K562 (cell line): ENCODE results near the gene FES. TPM values are rescaled to one million over a fixed set of nuclear protein-coding genes. Genes with fewer than 3 reads are reported as not detected.

Experiments used
- CHD4 ChIP-seq: fragments of 200-600 bp; sonication (generic); IDR thresholded peaks from 3 replicates; pipeline ENCODE4 v1.6.1; 2012; ENCODE audit warnings: low read depth, mild to moderate bottlenecking, mixed read lengths, low read length, inconsistent platforms; ENCODE audit not compliant: insufficient read depth, insufficient replicate concordance, poor library complexity, severe bottlenecking
- COPS2 ChIP-seq: fragments of 450-650 bp; conservative IDR thresholded peaks from 2 replicates; pipeline ENCODE4 v1.6.1; 2016; ENCODE audit warnings: mild to moderate bottlenecking, moderate library complexity
- HMGN3 ChIP-seq: IDR thresholded peaks from 2 replicates; pipeline ENCODE4 v1.6.1; 2011; ENCODE audit warnings: borderline replicate concordance, low read depth, mild to moderate bottlenecking, mixed read lengths, low read length; ENCODE audit not compliant: insufficient read length; ENCODE audit errors: extremely low read depth
- MAFF ChIP-seq: IDR thresholded peaks from 2 replicates; pipeline ENCODE4 v1.6.1; 2012; ENCODE audit warnings: low read length, improper control_type of control experiment
- MCM2 ChIP-seq: fragments of 450-650 bp; IDR thresholded peaks from 2 replicates; pipeline ENCODE4 v1.6.1; 2017; ENCODE audit warnings: low read depth, mild to moderate bottlenecking
- MEF2A ChIP-seq: IDR thresholded peaks from 2 replicates; pipeline ENCODE4 v1.6.1; 2011; ENCODE audit warnings: low read depth, mild to moderate bottlenecking, low read length, moderate library complexity; ENCODE audit not compliant: control insufficient read depth
- MXI1 ChIP-seq: IDR thresholded peaks from 2 replicates; pipeline ENCODE4 v1.6.1; 2011; ENCODE audit warnings: low read depth, mild to moderate bottlenecking, improper control_type of control experiment, low read length
- NFE2L1 ChIP-seq: fragments of 450-650 bp; IDR thresholded peaks from 2 replicates; pipeline ENCODE4 v1.6.1; 2016; ENCODE audit warnings: missing genetic modification characterization, low read depth, mild to moderate bottlenecking, missing compliant biosample characterization, moderate library complexity, borderline replicate concordance
- POLR2B ChIP-seq: fragments of 450-650 bp; IDR thresholded peaks from 2 replicates; pipeline ENCODE4 v1.6.1; 2018; ENCODE audit warnings: low read depth; ENCODE audit not compliant: partially characterized antibody
- PTTG1 ChIP-seq: fragments of 450-650 bp; IDR thresholded peaks from 2 replicates; pipeline ENCODE4 v1.6.1; 2016; ENCODE audit warnings: low read depth, mild to moderate bottlenecking, missing genetic modification characterization, missing compliant biosample characterization
- TAF9B ChIP-seq: fragments of 450-650 bp; IDR thresholded peaks from 2 replicates; pipeline ENCODE4 v1.6.1; 2018; ENCODE audit warnings: mild to moderate bottlenecking; ENCODE audit not compliant: partially characterized antibody
- ZFP1 ChIP-seq: fragments of 450-650 bp; formaldehyde crosslinking; IDR thresholded peaks from 2 replicates; pipeline ENCODE4 v1.4.0; 2020; ENCODE audit warnings: mild to moderate bottlenecking, mixed read lengths
- polyA plus RNA-seq, 8 experiments: library from polyadenylated mRNA; depleted of rRNA in 4 of 8; stranded (reverse) in 5 of 8; unstranded in 3 of 8; fragments of >200 nt; fragmentation: Nextera tagmentation in 2 of 8; fragmentation: Illumina TruSeq in 1 of 8; extraction: Ambion mirVana in 2 of 8; extraction: Trizol in 1 of 8; gene quantifications; 2 replicates each; pipeline versions ENCODE4 v1.2.1 to v1.2.3, GENCODE V29; 2011 to 2014; ENCODE audit warnings: inconsistent platforms in 1 of 8, missing spikeins in 1 of 8
- total RNA-seq, 7 experiments: library from RNA; depleted of rRNA in 6 of 7; stranded (reverse); fragments of >200 nt in 6 of 7; fragmentation: Illumina TruSeq in 2 of 7; extraction: Trizol in 2 of 7; gene quantifications; 2 replicates each; pipeline versions ENCODE4 v1.2.1 to v1.2.3, GENCODE V29; 2011 to 2021; ENCODE audit warnings: low replicate concordance in 1 of 7
- TF ChIP-seq, protein P1 (sequence below): fragments of 450-650 bp; IDR thresholded peaks from 2 replicates; pipeline ENCODE4 v1.6.1; 2017; ENCODE audit warnings: antibody characterized with exemption
- TF ChIP-seq, protein P2 (sequence below): fragments of 450-650 bp; formaldehyde crosslinking; IDR thresholded peaks from 2 replicates; pipeline ENCODE4 v1.4.0; 2022; ENCODE audit warnings: mild to moderate bottlenecking, moderate library complexity
- TF ChIP-seq, protein P3 (sequence below): fragments of 250-450 bp; sonication (Bioruptor Pico); IDR thresholded peaks from 2 replicates; pipeline ENCODE4 v1.9.0; 2021; ENCODE audit warnings: mild to moderate bottlenecking, inconsistent platforms
- TF ChIP-seq, protein P4 (sequence below): fragments of 450-650 bp; IDR thresholded peaks from 2 replicates; pipeline ENCODE4 v1.6.1; 2014; ENCODE audit warnings: low read depth, mild to moderate bottlenecking, moderate library complexity, borderline replicate concordance
- TF ChIP-seq, protein P5 (sequence below), 2 experiments: fragments of 450-650 bp; IDR thresholded peaks; 2 replicates each; pipeline ENCODE4 v1.6.1; 2016

The FES gene
- total and polyA plus RNA-seq, 9 of the 15 experiments (the other 6 are each of a cell fraction or from before 2014, with no cell fraction given) = 0.38 to 2.6 (median 0.82) TPM

DNA sequence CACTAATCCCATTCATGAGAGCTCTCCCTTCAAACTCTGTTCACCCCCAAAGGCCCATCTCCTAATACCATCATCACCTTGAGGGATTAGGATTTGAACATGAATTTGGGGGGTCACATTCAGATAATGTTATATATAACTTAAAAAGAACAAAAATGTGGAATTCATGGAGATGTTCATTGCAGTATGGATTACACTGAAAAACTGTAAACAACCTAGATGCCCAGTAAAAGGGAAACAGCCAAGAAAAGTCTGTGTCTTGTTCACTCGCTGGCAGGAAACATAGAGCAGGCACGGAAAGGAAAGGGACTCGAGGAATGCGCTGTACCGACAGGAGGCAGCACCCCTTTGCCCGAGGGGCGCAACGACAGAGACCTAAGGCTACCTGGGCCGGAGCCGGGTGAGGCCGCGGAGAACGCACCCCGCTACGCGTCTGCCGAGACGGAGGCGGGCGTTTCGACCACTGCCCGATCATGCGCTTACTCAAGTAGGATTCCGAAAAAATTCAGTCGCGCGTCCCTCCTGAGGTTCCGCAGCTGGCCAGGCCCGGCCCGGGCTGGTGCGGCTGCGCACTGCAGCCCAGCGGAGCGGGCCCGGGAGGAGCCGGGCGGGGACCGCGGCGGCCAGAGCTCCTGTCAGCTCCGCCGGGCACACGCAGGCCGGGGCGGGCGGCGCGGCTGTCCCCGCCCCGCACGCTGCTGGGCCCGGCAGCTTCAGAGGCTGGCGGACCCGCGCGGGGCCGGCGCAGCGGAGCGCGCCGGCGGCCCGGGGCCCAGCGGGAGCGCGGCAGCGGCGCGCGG lies 17.9 kb downstream of the FES start (continued):
- TF ChIP-seq, protein P1, sequence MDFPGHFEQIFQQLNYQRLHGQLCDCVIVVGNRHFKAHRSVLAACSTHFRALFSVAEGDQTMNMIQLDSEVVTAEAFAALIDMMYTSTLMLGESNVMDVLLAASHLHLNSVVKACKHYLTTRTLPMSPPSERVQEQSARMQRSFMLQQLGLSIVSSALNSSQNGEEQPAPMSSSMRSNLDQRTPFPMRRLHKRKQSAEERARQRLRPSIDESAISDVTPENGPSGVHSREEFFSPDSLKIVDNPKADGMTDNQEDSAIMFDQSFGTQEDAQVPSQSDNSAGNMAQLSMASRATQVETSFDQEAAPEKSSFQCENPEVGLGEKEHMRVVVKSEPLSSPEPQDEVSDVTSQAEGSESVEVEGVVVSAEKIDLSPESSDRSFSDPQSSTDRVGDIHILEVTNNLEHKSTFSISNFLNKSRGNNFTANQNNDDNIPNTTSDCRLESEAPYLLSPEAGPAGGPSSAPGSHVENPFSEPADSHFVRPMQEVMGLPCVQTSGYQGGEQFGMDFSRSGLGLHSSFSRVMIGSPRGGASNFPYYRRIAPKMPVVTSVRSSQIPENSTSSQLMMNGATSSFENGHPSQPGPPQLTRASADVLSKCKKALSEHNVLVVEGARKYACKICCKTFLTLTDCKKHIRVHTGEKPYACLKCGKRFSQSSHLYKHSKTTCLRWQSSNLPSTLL = no peak
- TF ChIP-seq MCM2 = no peak
- no peak for TF ChIP-seq NFE2L1 (tag)
- peak; percentile 79 for TF ChIP-seq HMGN3
- TF ChIP-seq, protein P2, sequence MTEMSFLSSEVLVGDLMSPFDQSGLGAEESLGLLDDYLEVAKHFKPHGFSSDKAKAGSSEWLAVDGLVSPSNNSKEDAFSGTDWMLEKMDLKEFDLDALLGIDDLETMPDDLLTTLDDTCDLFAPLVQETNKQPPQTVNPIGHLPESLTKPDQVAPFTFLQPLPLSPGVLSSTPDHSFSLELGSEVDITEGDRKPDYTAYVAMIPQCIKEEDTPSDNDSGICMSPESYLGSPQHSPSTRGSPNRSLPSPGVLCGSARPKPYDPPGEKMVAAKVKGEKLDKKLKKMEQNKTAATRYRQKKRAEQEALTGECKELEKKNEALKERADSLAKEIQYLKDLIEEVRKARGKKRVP = no peak
- TF ChIP-seq CHD4 = no peak
- TF ChIP-seq MEF2A = no peak
- TF ChIP-seq, protein P3, sequence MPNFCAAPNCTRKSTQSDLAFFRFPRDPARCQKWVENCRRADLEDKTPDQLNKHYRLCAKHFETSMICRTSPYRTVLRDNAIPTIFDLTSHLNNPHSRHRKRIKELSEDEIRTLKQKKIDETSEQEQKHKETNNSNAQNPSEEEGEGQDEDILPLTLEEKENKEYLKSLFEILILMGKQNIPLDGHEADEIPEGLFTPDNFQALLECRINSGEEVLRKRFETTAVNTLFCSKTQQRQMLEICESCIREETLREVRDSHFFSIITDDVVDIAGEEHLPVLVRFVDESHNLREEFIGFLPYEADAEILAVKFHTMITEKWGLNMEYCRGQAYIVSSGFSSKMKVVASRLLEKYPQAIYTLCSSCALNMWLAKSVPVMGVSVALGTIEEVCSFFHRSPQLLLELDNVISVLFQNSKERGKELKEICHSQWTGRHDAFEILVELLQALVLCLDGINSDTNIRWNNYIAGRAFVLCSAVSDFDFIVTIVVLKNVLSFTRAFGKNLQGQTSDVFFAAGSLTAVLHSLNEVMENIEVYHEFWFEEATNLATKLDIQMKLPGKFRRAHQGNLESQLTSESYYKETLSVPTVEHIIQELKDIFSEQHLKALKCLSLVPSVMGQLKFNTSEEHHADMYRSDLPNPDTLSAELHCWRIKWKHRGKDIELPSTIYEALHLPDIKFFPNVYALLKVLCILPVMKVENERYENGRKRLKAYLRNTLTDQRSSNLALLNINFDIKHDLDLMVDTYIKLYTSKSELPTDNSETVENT (CRISPR knock-in tag) = peak; percentile 77
- TF ChIP-seq ZFP1 (CRISPR knock-in tag) = no peak
- TF ChIP-seq PTTG1 (tag) = no peak
- no peak for TF ChIP-seq POLR2B
- TF ChIP-seq TAF9B = no peak
- TF ChIP-seq, protein P4, sequence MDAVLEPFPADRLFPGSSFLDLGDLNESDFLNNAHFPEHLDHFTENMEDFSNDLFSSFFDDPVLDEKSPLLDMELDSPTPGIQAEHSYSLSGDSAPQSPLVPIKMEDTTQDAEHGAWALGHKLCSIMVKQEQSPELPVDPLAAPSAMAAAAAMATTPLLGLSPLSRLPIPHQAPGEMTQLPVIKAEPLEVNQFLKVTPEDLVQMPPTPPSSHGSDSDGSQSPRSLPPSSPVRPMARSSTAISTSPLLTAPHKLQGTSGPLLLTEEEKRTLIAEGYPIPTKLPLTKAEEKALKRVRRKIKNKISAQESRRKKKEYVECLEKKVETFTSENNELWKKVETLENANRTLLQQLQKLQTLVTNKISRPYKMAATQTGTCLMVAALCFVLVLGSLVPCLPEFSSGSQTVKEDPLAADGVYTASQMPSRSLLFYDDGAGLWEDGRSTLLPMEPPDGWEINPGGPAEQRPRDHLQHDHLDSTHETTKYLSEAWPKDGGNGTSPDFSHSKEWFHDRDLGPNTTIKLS = no peak
- TF ChIP-seq, protein P5, sequence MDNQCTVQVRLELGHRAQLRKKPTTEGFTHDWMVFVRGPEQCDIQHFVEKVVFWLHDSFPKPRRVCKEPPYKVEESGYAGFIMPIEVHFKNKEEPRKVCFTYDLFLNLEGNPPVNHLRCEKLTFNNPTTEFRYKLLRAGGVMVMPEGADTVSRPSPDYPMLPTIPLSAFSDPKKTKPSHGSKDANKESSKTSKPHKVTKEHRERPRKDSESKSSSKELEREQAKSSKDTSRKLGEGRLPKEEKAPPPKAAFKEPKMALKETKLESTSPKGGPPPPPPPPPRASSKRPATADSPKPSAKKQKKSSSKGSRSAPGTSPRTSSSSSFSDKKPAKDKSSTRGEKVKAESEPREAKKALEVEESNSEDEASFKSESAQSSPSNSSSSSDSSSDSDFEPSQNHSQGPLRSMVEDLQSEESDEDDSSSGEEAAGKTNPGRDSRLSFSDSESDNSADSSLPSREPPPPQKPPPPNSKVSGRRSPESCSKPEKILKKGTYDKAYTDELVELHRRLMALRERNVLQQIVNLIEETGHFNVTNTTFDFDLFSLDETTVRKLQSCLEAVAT (IDR thresholded peaks at IDR 0.05) = peak; percentile 84 to 88
- TF ChIP-seq COPS2 = no peak
- no peak for TF ChIP-seq MAFF
- no peak for TF ChIP-seq MXI1
